ENCODE data around the gene OR8K5.
"Not testable (repeated sequence)": the region's sequence is repeated elsewhere in the genome, so short reads cannot be mapped to it uniquely, and the experiment has no call there.

OR8K5 gene, protein sequence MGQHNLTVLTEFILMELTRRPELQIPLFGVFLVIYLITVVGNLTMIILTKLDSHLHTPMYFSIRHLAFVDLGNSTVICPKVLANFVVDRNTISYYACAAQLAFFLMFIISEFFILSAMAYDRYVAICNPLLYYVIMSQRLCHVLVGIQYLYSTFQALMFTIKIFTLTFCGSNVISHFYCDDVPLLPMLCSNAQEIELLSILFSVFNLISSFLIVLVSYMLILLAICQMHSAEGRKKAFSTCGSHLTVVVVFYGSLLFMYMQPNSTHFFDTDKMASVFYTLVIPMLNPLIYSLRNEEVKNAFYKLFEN

DNA sequence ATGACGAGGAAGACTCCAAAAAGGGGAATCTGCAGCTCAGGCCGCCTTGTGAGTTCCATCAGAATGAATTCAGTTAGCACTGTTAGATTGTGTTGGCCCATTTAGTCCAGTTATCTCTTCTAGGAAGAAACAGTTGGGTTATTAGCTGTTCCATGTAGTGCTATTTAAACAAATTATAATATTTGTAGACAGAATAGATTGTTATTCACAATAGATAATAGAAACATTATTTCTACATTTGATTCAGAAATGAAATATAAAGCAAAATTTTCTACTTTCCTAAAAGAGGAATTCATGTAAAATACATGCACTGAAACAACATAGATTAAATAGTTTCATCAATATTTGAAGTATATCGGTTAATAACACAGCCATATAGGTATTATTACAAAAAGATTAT, at the start of gene OR8K5:
TSS of gene OR8K5 (minus strand) at position 101 of the 400 bp plus-strand sequence. CDS start at position 101, 0 bp downstream.
- no peak for DNase-seq

DNA sequence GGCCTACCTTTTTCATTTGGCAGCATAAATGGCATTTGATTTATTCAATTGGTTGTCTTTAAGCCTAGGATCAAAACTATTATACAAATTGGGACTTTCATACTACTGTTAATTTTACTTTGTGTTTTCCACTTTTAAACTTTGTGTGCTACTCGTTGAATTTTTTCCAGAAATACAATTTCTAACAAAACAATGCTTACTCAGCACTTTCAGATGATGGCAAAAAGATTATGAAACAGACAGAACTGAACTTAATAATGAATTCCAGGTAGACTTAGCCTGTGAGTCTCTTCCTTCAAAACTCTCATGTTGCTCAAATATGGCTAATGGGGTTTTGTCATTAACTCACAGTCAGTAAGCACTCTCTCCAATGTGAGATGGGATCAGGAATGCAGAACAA, 47.7 kb upstream of the OR8K5 start:
- no peak for DNase-seq

DNA sequence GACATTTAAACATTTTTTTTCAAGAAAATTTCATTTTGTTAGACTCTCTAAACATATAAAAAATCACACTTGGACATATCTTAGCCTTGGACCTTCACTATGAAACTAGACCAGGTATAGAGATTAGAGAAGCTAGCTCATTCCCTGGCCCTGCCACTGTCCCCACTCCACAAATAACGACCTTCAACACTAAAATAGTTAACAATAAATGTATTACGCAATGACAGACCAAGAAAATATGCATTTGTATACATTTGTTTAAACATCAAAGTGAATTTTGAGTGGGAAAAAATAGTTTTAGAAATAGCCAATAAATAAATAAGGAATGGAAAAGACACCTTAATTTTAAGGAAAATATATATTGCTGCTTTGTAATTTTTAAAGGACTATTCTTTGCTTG, 37.2 kb upstream of the OR8K5 start:
- DNase-seq, result no peak

DNA sequence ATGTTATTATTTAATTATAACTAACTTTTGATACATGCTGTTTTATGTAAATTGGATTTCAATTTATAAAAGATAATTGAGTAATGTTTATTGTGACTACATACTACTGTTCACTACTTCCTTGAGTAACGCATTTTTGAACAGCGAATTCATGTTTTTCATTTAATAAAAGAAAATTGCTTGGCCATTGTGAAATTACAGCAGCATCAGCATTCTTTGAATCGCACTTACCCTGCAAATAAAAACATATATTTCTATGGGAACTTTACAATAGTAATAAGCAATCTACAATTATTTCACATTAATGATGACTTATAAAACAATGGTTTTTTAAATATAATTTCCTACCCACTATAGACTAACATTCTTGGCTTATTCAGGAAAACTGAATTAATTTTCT, 36.6 kb upstream of the OR8K5 start:
- no peak for DNase-seq

DNA sequence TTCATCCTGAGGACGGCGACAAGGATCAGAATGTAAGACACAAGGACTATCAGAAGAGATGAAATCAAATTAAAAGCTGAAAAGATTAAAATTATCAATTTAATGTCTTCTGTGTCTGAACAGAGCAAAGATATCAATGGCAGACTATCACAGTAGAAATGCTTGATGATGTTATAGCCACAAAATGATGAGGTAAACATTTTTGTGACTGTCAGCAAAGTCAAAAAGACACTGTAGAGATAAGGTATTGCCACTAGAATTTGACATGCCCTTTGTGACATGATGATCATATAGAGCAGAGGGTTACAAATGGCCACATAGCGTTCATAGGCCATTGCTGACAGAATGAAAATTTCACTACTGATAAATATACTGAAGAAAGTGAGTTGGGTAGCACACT, 28.5 kb upstream of the OR8K5 start:
- DNase-seq, result no peak

DNA sequence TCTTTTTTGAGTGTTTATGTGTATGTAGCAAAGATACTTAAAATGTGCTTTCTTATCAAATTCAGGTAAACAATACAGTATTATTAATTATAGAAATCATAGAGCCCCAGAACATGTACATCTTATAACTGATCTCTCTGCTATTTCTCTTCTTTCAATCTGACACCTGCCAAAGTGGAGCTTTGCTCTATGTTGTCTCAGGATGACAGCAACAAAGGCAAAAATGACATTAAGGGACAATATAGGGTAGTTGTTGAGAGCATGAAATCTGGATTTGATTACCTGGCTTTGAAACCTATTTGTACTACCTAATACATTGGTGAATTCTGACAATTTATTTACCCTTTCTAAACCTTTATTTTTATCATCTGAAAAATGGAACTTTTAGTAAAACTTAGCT, 23.3 kb upstream of the OR8K5 start:
- no peak for DNase-seq

DNA sequence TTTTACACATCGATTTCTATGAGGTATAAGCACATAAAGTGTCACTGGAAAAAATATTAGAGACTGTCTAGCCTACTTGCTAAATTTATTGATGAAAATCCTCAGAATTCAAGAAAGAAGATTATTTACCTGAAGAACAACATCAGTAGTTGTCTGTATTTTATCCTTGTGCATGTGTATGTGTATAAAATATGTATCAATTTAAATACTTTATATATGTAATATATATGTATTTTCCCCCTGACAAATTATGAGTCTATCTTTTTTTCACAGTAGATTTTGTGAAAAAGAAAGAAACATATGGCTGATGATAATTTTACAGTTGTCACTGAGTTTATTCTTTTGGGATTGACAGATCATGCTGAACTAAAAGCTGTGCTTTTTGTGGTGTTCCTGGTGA, 16.2 kb upstream of the OR8K5 start, which contains the start of gene OR5J2:
TSS of gene OR5J2 (plus strand) at position 301 of the 400 bp plus-strand sequence. CDS start at position 301, 0 bp downstream.
- DNase-seq, result no peak

DNA sequence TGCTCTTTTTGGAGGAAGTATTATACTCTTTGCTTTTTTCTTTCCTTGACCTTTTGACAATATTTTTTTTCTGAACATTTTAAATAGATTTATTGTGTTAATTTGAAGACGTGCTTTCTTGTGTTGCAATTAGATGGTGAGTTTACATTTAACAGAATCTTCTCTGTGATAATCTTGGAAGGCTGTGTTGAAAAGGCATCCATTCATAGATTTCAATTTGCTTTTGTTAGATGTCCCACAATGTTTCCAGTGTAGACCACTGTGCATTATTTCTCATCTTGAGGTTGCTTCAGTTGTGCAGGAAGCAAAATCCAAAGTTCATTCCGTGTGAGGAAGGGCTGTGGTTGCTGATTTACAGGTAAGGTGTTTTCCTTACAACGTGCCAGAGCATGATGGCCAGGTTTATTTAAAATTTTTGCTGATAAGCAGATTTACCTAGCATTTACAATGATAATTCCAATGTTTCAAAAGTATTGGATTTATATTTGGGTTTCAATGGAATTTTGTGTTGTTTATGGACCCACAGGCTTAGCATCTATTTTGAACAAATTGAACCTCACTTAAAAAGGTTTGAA, 12.2 kb upstream of the OR8K5 start:
- no peak for DNase-seq

DNA sequence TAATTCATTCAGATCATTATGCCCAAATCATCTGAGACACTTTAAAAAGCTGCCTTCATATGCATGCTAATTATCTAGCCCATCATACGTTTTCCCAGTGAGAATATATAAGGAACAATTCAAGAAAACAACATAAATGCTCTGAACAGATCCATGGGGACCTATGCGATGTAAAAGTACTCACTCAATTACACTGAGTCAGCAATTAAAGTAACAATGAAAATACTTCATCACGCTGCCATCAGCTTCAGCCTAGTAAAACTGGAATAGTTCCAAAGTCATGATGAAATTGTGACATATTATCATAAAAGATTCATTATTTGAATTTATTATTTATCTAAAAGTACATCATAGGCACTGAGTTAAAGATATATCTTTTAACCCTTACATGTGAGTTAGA, 3.7 kb upstream of the OR8K5 start:
- DNase-seq, result no peak

DNA sequence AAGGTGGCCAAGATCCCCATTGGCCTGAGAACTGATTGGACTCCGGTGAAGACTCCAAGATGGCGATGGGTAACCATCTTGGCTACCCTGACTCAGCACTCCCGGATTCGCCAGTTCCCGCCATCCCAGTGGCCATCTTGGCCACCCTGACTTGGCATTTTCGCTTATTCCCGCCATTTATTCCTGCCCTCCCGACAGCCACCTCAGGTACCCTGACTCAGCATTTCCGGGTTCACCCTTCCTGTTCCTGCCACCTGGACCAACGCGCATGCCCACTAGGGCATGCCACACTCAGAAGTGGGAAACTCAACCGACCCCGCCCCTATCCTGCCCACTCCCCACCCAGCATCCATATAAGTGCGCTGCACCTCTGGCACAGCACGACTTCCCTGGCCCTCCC, 7.8 kb downstream of the OR8K5 start:
- DNase-seq, result no peak

DNA sequence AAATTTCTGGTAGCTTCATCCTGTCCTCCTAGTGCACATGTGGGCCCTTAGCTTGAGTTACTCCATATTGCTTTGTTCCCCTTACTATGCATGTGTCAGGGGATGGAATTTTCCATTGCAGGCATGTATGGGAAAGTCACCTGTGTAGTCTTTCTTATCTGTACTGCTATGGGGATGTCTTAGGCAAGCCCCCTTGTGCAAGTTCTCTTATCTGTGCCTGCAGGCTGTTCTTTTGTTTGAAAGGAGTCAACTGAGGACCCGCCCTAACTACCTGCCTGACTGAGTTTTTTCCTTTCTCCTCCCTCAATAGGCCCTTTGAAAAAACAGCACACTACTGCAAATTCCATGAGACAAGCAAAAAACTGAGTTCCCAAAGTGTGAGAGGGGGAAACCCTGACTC, 8.7 kb downstream of the OR8K5 start:
- DNase-seq, result no peak

DNA sequence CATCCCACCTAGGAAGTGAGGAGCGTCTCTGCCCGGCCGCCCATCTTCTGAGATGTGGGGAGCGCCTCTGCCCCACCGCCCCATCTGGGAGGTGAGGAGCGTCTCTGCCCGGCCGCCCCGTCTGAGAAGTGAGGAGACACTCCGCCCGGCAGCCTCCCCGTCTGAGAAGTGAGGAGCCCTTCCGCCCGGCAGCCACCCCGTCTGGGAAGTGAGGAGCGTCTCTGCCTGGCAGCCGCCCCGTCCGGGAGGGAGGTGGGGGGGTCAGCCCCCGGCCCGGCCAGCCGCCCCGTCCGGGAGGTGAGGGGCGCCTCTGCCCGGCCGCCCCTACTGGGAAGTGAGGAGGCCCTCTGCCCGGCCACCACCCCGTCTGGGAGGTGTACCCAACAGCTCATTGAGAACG, 16.4 kb downstream of the OR8K5 start:
- not testable (repeated sequence) for DNase-seq

DNA sequence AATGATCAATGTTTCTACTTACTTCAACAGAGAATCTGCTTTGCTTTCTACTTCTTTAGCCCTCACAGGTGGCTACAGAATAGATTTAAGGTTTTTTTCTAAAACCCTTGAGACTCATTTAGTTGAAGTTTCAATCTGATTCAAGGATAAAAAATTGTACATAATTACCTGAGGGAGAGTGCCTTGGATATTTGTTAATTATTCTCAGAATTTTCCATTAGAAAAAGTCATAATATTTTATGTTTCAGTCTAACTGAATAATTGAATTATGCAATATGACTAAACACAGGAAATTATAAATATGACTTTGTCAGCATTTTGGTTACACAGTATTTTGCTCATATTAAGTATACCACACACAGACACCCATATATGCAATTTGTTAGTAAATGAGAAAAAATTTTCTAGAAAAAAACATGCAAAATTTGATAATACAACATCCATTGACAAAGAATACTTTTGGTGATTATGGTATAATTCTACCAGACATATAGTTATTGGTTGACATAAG, 19.9 kb downstream of the OR8K5 start, which contains the start of gene OR8J3:
TSS of gene OR8J3 (minus strand) at position 51 of the 511 bp plus-strand sequence. CDS start 2,483 bp downstream, outside the sequence.
- DNase-seq, result no peak

DNA sequence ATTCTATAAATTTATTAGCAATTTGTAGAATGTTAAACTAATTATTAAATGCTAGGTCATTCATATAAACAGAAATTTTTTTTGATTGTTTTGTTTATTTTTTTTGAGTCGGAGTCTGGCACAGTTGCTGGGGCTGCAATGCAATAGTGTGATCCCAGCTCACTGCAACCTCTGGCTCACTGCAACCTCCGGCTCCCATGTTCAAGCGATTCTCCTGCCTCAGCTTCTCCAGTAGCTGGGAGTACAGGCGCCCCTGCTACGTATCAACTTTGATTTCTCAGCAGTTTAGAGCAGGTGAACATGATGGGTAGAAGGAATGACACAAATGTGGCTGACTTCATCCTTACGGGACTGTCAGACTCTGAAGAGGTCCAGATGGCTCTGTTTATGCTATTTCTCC, 38.0 kb downstream of the OR8K5 start, which contains the start of gene OR8H3:
TSS of gene OR8H3 (plus strand) at position 301 of the 400 bp plus-strand sequence. CDS start at position 301, 0 bp downstream.
- no peak for DNase-seq

Measured in activated naive CD4-positive, alpha-beta T cell (primary cell).